ENCODE data around the gene ERBB4. TPM values are rescaled to one million over a fixed set of nuclear protein-coding genes. Genes with fewer than 3 reads are reported as not detected.

ERBB4 gene
- total RNA-seq, 3 donors from 2014 or later = 1.6 to 53.1 (median 18.4) TPM

DNA sequence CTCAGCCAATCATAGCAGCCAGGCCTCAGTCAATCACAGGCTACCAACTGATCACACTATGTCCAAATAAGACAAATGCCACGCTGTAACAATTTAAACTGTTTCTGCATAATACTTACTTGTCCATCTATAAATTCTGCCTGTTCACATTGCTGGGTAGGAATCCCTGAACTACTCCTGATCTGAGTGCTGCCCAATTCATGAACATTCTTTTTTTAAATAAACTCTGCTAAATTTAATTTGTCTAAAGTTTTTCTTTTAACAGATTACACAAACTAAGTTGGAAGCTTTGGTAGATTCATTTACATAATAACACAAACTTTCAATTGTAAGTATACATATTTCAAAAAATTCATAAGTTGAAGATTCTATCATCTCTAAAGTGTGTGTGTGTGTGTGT, 583.0 kb downstream of the ERBB4 start:
- H3K27ac ChIP-seq = no peak overlapping the region
- no peak overlapping the region for H3K4me3 ChIP-seq
- intact Hi-C loops (cut with DNase I; ENCODE audit: low total_unique reads) = no loop called here
- peaks cover 0 to 11% of the 10 kb centered on the region in 2 donors for H3K9me3 ChIP-seq
- TF ChIP-seq POLR2A (IDR thresholded peaks at IDR 0.05) (no peak), POLR2AphosphoS5 (IDR thresholded peaks at IDR 0.05) (no peak), CTCF (IDR thresholded peaks at IDR 0.05) (no peak)
- no peaks in the 10 kb centered on the region for H3K27me3 ChIP-seq
- DNase-seq (ENCODE audit: low spot score in 2 of 2) = no peak
- H3K4me1 ChIP-seq = no peaks in the 10 kb centered on the region
- H3K36me3 ChIP-seq = no peaks in the 10 kb centered on the region

GRCh38 chr2:211948932-211949331, 589.7 kb downstream of the ERBB4 start:
- TF ChIP-seq CTCF (IDR thresholded peaks at IDR 0.05) = no peak
- no peak for TF ChIP-seq POLR2AphosphoS5 (IDR thresholded peaks at IDR 0.05)
- no peak for TF ChIP-seq POLR2A (IDR thresholded peaks at IDR 0.05)
- intact Hi-C loops (cut with DNase I; ENCODE audit: low total_unique reads) = no loop called here
- H3K36me3 ChIP-seq = no peaks in the 10 kb centered on the region

GRCh38 chr2:211946960-211947359, 591.6 kb downstream of the ERBB4 start:
- Histone ChIP-seq H3K4me1 (no peaks in the 10 kb centered on the region), H3K27ac (no peak overlapping the region), H3K9me3 (peaks cover 0 to 15% of the 10 kb centered on the region in 2 donors), H3K27me3 (no peaks in the 10 kb centered on the region), H3K4me3 (no peak overlapping the region), H3K36me3 (no peaks in the 10 kb centered on the region)
- TF ChIP-seq CTCF (IDR thresholded peaks at IDR 0.05) = no peak
- TF ChIP-seq POLR2A (IDR thresholded peaks at IDR 0.05) = no peak
- no peak for DNase-seq (ENCODE audit: low spot score in 2 of 2)
- intact Hi-C loops (cut with DNase I; ENCODE audit: low total_unique reads) = no loop called here

More at GRCh38 chr2:211948932-211949331, 589.7 kb downstream of the ERBB4 start:
- Histone ChIP-seq H3K9me3 (peaks cover 0 to 15% of the 10 kb centered on the region in 2 donors), H3K27ac (no peak overlapping the region), H3K4me3 (no peak overlapping the region), H3K4me1 (no peaks in the 10 kb centered on the region), H3K27me3 (no peaks in the 10 kb centered on the region)
- no peak for DNase-seq (ENCODE audit: low spot score in 2 of 2)

GRCh38 chr2:211944572-211944971, 594.0 kb downstream of the ERBB4 start:
- H3K36me3 ChIP-seq = no peaks in the 10 kb centered on the region
- H3K4me3 ChIP-seq = no peak overlapping the region
- intact Hi-C loops (cut with DNase I; ENCODE audit: low total_unique reads) = no loop called here
- no peak for DNase-seq (ENCODE audit: low spot score in 2 of 2)
- no peak overlapping the region for H3K27ac ChIP-seq
- no peak for TF ChIP-seq POLR2A (IDR thresholded peaks at IDR 0.05)
- TF ChIP-seq CTCF (IDR thresholded peaks at IDR 0.05) = no peak
- H3K27me3 ChIP-seq = no peaks in the 10 kb centered on the region
- no peaks in the 10 kb centered on the region for H3K4me1 ChIP-seq
- H3K9me3 ChIP-seq = no peaks in the 10 kb centered on the region

DNA sequence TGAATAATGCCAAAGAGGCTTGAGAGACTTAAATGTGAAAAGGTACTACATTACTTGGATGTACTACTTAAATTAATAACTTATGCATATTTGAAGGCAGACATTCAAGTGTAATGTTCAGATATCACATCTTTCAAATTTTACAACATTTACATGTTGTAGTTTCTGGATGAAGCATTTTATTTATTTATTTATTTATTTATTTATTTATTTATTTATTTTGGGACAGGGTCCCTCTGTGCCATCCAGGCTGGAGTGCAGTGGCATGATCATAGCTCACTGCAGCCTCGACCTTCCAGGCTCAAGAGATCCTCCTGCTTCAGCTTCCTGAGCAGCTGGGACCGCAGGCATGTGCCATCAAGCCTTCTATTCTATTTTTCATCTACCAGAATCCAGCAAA, 596.4 kb downstream of the ERBB4 start:
- no peaks in the 10 kb centered on the region for H3K36me3 ChIP-seq
- no peak overlapping the region for H3K4me3 ChIP-seq
- no peak overlapping the region for H3K27ac ChIP-seq
- no peaks in the 10 kb centered on the region for H3K4me1 ChIP-seq
- no peaks in the 10 kb centered on the region for H3K27me3 ChIP-seq
- intact Hi-C loops (cut with DNase I; ENCODE audit: low total_unique reads) = no loop called here
- DNase-seq (ENCODE audit: low spot score in 2 of 2) = no peak
- no peak for TF ChIP-seq POLR2A (IDR thresholded peaks at IDR 0.05)
- TF ChIP-seq POLR2AphosphoS5 (IDR thresholded peaks at IDR 0.05) = no peak
- TF ChIP-seq CTCF (IDR thresholded peaks at IDR 0.05) = no peak
- no peaks in the 10 kb centered on the region for H3K9me3 ChIP-seq

Data from breast epithelium (tissue), 4 donors.